ENCODE data around the gene PPP2R2B. TPM values are rescaled to one million over a fixed set of nuclear protein-coding genes. Genes with fewer than 3 reads are reported as not detected.

PPP2R2B gene
- total RNA-seq, 1 experiment from 2014 or later = not detected

GRCh38 chr5:146564007-146564762, 314.4 kb downstream of the PPP2R2B start:
- RAD21 ChIA-PET (ENCODE audit: low non-redundant PET in 1 of 2, low total read pairs in 2 of 2, uncharacterized antibody in 2 of 2, unreplicated experiment in 2 of 2) = no interaction called here
- Histone ChIP-seq H4K20me1 (ENCODE audit: insufficient read depth) (no peaks in the 10 kb centered on the region), H3K9me2 (ENCODE audit: insufficient read depth) (no peaks in the 10 kb centered on the region), H3K27ac (ENCODE audit: low read depth, low read length) (no peak overlapping the region), H3K36me3 (ENCODE audit: control insufficient read depth in 1 of 2, insufficient read depth in 2 of 2, low read length in 2 of 2) (no peaks in the 10 kb centered on the region), H3K79me2 (ENCODE audit: insufficient read depth, low read length) (no peaks in the 10 kb centered on the region), H3K4me3 (replicated peaks in 1 of 2; ENCODE audit: low read depth in 1 of 2, low read length in 2 of 2) (no peak overlapping the region), H3K4me1 (ENCODE audit: control insufficient read depth in 1 of 2, insufficient read depth in 2 of 2, low read length in 2 of 2) (peaks cover 0 to 17% of the 10 kb centered on the region in 2 experiments; a peak in 1 of 4 replicates), H3K9ac (ENCODE audit: low read length) (no peak overlapping the region), H3K9me3 (ENCODE audit: control insufficient read depth in 1 of 2, insufficient read depth in 1 of 2, low read depth in 1 of 2, low read length in 2 of 2) (no peaks in the 10 kb centered on the region), H2AFZ (ENCODE audit: low read depth, low read length, poor library complexity, severe bottlenecking) (no peak overlapping the region), H3K27me3 (ENCODE audit: insufficient read depth, low read length) (no peaks in the 10 kb centered on the region), H3K4me2 (ENCODE audit: low read length) (no peak overlapping the region)
- CTCF ChIA-PET = interaction anchor here (0.9 to 1.2 kb wide), 2 partner anchors 31 to 402 kb away, joined by 4 to 6 read pairs; no protein-coding TSS in a partner anchor
- intact Hi-C loops (cut with micrococcal nuclease) = no loop called here
- TF ChIP-seq TCF7L2 (IDR thresholded peaks at IDR 0.05; ENCODE audit: borderline replicate concordance, extremely low read depth, insufficient read depth, insufficient read length) (no peak), RAD21 (IDR thresholded peaks at IDR 0.05; ENCODE audit: low read depth) (no peak), EZH2 (IDR thresholded peaks at IDR 0.05) (no peak), MAX (IDR thresholded peaks at IDR 0.05) (no peak)
- TF ChIP-seq, protein P1, sequence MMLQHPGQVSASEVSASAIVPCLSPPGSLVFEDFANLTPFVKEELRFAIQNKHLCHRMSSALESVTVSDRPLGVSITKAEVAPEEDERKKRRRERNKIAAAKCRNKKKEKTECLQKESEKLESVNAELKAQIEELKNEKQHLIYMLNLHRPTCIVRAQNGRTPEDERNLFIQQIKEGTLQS (IDR thresholded peaks at IDR 0.05) = no peak
- no TSS peak for BruUV-seq (replicated peaks)
- DNase-seq (ENCODE audit: low read depth, low spot score) (peak; percentile 8), ATAC-seq (0 out of 2 replicates have a peak, but pooled peaks have one; percentile 11)
- POLR2A ChIA-PET = no interaction called here

DNA sequence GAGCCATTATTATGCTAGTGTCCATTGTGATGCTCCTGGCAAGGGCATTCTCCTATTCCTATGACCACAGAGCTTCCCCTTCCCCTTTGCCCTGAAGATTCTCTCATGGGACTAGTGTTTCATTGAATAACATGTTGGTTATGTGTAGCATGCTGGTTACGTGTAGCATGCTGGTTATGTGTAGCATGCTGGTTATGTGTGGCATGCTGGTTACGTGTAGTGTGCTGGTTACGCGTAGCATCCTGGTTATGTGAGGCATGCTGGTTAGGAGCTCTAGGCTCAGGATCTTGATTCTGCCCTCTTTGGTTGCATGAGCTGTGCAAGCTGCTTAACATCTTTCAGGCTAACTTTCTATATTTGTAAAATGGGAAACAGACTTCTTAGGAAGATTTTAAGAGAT, 316.1 kb downstream of the PPP2R2B start:
- no peak overlapping the region for H3K27ac ChIP-seq (ENCODE audit: low read depth, low read length)
- H3K79me2 ChIP-seq (ENCODE audit: insufficient read depth, low read length) = no peaks in the 10 kb centered on the region
- no peaks in the 10 kb centered on the region for H3K27me3 ChIP-seq (ENCODE audit: insufficient read depth, low read length)
- no peak for ATAC-seq
- ChIA-PET CTCF (no interaction called here), RAD21 (ENCODE audit: low non-redundant PET in 1 of 2, low total read pairs in 2 of 2, uncharacterized antibody in 2 of 2, unreplicated experiment in 2 of 2) (no interaction called here), POLR2A (no interaction called here)
- H3K4me1 ChIP-seq (ENCODE audit: control insufficient read depth in 1 of 2, insufficient read depth in 2 of 2, low read length in 2 of 2) = peaks cover 0 to 17% of the 10 kb centered on the region in 2 experiments; a peak in 1 of 4 replicates
- no peaks in the 10 kb centered on the region for H3K9me2 ChIP-seq (ENCODE audit: insufficient read depth)
- no peak overlapping the region for H2AFZ ChIP-seq (ENCODE audit: low read depth, low read length, poor library complexity, severe bottlenecking)
- DNase-seq (ENCODE audit: low read depth, low spot score) = no peak
- intact Hi-C loops (cut with micrococcal nuclease) = no loop called here
- no peak overlapping the region for H3K9ac ChIP-seq (ENCODE audit: low read length)
- no TSS peak for BruUV-seq (replicated peaks)
- no peak overlapping the region for H3K4me2 ChIP-seq (ENCODE audit: low read length)
- H3K4me3 ChIP-seq (replicated peaks in 1 of 2; ENCODE audit: low read depth in 1 of 2, low read length in 2 of 2) = no peak overlapping the region
- H4K20me1 ChIP-seq (ENCODE audit: insufficient read depth) = no peaks in the 10 kb centered on the region
- H3K36me3 ChIP-seq (ENCODE audit: control insufficient read depth in 1 of 2, insufficient read depth in 2 of 2, low read length in 2 of 2) = no peaks in the 10 kb centered on the region
- H3K9me3 ChIP-seq (ENCODE audit: control insufficient read depth in 1 of 2, insufficient read depth in 1 of 2, low read depth in 1 of 2, low read length in 2 of 2) = no peaks in the 10 kb centered on the region
- TF ChIP-seq EZH2phosphoT487 (IDR thresholded peaks at IDR 0.05; ENCODE audit: borderline replicate concordance) (no peak), POLR2A (IDR thresholded peaks at IDR 0.05; ENCODE audit: borderline replicate concordance, extremely low read depth, insufficient read depth, insufficient read length) (no peak), EGR1 (IDR thresholded peaks at IDR 0.05; ENCODE audit: low read depth) (no peak), ELF1 (IDR thresholded peaks at IDR 0.05; ENCODE audit: borderline replicate concordance, low read depth) (no peak), ZNF274 (IDR thresholded peaks at IDR 0.05; ENCODE audit: low read depth, low read length) (no peak), JUND (IDR thresholded peaks at IDR 0.05) (no peak), SP1 (IDR thresholded peaks at IDR 0.05; ENCODE audit: low read depth) (no peak), CTCF (IDR thresholded peaks at IDR 0.05 in 2 of 3, conservative IDR thresholded peaks at IDR 0.05 in 1 of 3; ENCODE audit: borderline replicate concordance in 1 of 3, insufficient read depth in 1 of 3, low read depth in 2 of 3, low read length in 2 of 3) (no peak), MAX (IDR thresholded peaks at IDR 0.05) (no peak)
- TF ChIP-seq, protein P2, sequence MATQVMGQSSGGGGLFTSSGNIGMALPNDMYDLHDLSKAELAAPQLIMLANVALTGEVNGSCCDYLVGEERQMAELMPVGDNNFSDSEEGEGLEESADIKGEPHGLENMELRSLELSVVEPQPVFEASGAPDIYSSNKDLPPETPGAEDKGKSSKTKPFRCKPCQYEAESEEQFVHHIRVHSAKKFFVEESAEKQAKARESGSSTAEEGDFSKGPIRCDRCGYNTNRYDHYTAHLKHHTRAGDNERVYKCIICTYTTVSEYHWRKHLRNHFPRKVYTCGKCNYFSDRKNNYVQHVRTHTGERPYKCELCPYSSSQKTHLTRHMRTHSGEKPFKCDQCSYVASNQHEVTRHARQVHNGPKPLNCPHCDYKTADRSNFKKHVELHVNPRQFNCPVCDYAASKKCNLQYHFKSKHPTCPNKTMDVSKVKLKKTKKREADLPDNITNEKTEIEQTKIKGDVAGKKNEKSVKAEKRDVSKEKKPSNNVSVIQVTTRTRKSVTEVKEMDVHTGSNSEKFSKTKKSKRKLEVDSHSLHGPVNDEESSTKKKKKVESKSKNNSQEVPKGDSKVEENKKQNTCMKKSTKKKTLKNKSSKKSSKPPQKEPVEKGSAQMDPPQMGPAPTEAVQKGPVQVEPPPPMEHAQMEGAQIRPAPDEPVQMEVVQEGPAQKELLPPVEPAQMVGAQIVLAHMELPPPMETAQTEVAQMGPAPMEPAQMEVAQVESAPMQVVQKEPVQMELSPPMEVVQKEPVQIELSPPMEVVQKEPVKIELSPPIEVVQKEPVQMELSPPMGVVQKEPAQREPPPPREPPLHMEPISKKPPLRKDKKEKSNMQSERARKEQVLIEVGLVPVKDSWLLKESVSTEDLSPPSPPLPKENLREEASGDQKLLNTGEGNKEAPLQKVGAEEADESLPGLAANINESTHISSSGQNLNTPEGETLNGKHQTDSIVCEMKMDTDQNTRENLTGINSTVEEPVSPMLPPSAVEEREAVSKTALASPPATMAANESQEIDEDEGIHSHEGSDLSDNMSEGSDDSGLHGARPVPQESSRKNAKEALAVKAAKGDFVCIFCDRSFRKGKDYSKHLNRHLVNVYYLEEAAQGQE (IDR thresholded peaks at IDR 0.05; ENCODE audit: low read depth) = no peak
